ENCODE results near the gene ADGRD1. TPM values are rescaled to one million over a fixed set of nuclear protein-coding genes. Genes with fewer than 3 reads are reported as not detected.

ADGRD1 gene
- total RNA-seq, 1 experiment from 2014 or later: not detected

DNA sequence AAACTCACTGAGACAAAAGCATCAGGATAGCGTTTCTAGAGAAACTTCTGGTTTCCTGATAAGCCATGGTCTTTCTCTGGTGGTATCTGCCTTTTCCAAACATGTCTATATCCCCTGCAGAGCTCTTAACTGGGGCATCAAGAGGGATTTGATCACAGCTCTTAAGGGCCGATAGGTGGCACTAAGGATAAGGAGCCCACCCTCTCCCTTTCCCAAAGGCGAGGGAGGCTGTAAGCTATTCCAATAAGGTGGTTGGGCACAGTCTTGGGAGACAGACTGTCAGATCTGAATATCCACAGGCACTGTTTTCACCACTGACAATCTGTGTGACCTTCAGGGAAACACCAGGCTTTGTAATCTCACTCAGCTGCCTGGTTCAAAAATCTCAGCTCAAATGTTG, 206.0 kb downstream of the ADGRD1 start:
- no peak for DNase-seq (ENCODE audit: low read depth)

DNA sequence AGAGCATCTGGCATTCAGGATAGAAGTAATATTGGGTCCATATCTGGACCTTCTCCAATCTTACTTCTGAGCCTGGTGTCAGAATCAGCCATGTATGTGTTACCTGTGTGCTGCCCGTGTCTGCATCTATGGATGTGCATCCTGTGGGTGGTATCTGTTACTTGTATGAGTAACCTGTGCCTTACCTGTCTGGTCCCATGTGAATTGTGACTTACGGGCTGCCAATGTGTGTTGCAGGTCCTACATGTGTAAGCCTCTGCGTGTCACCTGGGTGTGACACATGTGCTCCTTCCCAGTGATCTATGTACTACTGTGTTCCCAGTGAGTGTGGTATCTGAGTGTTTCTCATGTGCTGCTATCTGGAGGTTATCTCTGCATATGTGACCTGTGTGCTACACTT, 208.4 kb downstream of the ADGRD1 start:
- DNase-seq (ENCODE audit: low read depth): no peak

DNA sequence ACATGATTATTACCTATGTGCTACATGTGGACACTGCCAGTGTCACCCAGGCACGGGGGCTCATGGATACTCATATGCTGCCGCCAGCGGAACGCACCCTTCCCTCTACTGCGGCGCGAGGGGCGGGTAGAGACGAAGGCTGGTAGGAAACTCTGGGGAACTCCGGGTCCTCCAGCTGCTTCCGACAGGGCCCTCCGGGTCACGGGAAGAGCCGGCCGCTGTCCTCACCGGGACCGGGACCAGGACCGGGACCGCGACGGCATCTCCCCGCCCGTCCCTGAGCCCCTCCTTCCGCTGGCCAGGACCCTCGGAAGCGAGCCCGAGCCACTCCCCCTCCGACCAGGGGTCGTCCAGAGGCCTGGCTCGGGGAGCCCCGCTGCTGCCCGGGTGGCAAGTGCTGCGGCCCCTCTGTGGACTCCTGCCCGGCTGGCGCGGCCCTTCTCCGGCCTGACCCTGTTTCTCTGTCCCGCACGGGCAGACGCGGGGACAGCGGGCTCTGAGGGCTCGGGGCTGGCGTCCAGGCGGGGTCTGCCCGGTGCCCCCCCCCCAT, 209.6 kb downstream of the ADGRD1 start:
- DNase-seq (ENCODE audit: low read depth): no peak

DNA sequence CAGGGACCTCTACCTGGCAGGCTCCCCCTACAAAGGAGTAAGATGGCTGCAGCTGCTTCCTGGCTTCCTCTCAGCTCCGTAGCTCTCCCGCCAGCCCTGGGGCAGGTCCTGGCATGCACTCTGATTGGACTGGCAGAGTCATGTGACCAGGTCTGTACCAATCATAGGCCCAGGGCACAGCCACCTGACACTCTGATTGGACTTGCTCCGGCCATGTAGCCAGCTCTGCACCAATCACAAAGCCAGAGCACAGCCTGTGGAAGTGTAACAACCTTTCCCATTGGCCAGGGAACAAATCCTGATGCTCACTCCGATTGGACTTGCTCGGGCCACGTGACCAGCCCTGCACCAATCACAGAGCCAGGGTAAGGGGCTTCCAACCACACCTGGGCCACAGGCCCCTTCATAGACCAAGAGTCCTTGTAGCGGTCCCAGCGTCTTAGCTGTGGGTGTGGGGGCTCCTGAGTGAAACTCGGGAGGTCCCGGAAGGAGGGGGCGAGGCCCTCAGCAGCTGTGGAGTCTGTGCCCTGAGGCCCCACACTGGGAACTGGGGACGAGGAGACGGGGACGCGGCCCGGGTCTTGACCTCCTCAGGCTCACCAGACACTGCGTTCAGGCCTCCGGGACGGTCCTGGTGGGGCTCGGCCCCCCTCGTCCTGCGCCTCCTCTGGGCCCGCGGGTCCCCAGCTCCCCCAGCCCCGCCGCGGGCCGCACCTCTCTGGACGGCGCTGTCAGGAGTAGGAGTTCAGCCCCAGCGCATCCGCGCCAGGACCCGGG, 210.6 kb downstream of the ADGRD1 start:
- DNase-seq (ENCODE audit: low read depth): no peak

DNA sequence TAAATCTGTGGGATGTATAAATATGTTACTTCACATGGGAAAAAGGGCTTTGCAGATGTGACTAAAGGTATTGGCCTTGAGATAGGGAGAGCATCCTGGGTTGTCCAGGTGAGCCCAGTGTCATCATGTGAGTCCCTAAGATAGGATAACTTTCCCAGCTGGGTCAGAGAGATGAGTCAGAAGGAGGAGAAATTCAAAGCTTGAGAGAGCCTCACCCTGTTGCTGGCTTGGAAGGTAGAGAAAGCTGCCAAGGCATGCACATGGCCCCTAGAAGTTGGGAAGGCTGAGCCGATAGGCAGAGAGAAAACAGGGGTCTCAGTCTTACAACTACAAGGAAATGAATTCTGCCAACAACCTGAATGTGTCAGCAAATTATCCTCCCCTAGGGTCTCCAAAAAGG, 213.0 kb downstream of the ADGRD1 start:
- no peak for DNase-seq (ENCODE audit: low read depth)

DNA sequence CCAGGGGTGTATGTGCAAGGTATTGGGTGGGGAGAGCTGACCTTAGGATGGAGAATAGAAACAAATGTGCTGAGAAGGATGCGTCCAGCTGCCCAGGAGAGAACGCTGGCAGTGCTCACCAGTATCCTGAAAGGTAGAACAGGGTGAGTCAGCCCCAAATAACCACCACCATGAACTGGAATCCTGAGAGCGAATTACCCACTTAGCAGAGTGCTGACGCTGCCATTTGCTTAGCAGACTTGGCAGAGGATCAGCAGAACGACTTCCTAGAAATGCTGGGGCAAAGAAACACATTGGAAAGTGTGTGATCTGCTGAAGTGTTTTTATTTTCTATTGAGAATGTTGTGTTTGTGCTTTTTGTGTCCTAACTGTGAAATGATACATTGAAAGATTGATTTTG, 213.6 kb downstream of the ADGRD1 start:
- DNase-seq (ENCODE audit: low read depth): no peak

DNA sequence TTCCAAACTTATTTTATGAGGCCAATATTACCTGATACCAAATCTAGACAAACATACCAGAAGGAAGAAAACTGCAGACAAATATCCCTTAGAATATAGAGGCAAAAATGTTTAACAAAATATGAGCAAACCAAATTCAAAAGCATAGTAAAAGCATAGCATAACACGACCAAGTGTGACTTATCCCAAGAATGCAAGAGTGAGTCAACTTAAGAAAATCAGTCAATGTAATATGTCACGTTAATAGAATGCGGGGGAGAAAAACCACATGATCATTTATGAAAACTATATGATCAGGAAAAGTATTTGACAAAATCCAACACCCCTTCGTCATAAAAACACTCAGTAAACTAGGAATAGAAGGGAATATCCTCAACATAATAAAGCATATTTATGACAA, 217.3 kb downstream of the ADGRD1 start:
- DNase-seq (ENCODE audit: low read depth): no peak

DNA sequence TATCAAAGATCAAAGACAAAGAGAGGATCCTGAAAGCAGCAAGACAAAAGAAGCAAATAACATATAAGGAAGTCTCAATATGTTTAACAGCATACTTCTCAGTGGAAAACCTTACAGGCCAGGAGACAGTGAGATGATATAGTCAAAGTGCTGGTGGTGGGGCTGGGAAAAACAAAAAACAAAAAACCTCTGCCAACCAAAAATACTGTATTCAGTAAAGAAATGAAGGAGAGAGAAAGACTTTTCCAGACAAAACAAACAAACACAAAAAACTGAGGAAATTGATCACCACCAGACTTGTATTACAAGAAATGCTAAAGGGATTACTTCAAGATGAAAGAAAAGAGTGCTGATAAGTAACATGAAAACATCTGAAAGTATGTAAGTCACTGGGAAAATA, 221.2 kb downstream of the ADGRD1 start:
- DNase-seq (ENCODE audit: low read depth): no peak

DNA sequence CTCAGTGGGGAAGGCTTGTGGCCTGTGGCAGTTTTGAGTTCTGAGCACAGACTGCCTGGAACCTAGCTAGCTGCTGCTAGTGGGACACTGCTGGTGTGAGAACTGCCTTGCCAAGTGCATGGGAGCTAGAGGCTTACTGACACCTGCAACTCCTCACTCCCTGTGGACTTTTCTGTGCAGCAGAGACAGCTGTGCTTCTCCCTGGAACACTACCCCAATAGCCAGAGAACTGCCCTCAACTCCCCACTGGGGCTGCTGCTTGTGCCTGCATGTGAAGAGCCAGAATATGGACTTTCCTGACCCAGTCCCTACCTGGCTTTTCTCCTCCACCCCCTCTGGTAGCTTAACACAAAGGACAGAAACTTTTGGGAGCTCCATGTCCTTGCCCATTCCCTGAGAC, 222.6 kb downstream of the ADGRD1 start:
- DNase-seq (ENCODE audit: low read depth): no peak

DNA sequence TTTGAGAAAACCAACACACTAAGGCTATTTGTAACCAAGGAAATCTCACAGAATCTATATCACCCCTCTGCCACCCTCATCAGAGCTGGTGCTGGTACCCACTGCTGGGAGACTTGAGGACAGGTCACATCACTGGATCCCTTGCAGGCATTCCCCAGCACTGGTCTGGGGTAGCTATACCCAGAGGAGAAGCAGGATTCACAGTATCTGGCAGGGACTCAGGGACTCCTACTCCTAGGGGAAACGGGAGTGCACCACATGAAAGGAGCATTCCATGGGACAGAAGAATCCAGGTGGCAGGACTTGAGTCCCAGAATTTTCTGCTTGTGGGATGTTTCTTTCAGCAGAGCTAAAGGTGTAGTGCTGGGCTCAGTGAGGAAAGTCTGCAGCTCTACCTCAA, 223.2 kb downstream of the ADGRD1 start:
- DNase-seq (ENCODE audit: low read depth): no peak

DNA sequence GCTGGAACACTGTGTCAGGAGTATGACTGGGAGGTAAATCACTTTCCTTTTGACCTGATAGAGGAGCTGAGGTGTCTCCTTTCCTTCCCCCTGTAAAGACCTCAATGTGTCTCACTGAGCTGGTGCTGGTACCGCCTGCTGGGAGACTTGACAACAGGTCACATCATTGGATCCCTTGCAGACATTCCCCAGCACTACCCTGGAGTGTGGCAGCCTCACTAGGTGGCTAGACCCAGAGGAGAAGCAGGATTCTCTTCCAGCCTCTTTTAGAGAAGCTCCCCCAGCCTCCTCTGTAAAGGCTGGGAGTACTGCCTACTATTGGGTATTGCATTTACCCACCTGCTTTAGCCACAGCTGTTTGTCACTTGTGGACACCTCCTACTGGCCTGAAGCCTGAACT, 223.9 kb downstream of the ADGRD1 start:
- DNase-seq (ENCODE audit: low read depth): no peak

DNA sequence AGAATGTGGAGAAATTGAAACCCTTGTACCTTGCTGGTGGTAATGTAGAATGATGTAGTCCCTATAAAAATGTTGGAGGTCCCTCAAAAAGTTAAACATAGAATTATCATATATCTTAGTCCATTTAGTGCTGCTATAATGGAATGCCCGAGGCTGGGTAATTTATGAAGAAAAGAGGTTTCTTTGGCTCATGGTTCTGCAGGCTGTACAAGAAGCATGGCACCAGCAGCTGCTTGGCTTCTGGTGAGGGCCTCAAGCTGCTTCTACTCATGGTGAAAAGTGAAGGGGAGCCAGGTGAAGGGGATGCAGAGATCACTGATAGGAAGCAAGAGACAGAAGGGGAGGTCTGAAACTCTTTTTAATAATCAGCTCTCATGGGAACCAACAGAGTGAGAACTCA, 233.9 kb downstream of the ADGRD1 start:
- no peak for DNase-seq (ENCODE audit: low read depth)

DNA sequence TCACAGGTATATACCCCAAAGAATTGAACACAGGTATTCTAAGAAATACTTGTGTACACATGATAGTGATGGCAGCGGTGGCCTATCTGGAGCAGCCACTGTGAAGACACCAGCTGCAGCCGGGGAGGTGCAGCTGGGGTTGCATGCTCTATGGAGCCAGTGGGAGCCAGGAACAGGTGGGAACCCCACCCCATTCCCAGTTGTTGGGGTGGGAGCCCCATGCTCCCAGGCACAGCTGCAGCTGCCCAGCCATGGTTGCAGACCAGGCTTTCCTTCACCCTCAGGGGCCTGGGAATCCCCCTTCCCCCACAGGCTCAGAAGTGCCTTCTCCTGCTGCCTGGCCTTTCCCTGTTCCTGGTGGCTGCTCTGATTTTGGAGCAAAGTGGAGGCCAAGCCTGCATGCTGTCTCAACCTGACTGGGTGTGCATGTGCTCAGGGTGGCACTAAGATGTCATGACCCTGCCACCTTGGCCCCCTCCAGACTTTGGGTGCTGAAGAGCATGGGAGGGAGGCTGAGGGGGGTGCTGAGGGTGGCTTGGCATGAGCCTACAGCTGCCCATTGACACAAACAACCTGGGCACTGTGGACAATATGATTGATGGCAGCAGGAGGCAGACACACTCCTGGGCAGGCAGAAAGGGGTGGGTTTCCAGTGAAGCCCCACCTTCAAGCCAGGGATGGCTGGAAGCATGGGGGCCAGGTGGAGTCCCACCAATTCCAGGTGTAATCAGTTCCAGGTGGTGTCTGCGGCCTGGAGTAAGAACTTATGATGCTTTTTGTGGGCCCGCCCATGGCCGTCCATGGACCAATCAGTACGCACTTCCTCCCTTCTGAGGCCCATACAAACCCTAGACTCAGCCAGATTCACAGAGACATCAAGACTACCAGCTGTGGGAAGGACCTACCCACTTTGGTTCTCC, 234.7 kb downstream of the ADGRD1 start:
- no peak for DNase-seq (ENCODE audit: low read depth)

DNA sequence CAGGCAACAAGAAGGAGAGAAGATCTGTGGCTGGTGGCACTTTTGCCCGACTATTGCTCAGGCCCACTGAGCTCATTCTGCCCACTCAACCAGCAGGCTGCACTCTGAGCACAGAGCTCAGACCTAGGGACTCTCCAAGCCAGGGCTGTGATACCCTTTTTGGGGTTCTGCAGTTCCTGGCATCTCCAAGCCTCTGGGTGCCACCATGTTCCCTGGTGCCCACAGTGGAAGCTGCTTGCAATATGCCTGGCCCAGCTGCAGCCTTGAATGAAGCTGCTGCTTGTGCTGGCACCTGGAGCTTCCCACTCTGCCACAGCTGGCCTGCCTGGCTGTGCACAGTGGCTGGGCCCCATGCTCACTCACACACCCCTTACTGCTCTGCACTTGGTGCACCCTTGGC, 236.1 kb downstream of the ADGRD1 start:
- no peak for DNase-seq (ENCODE audit: low read depth)

DNA sequence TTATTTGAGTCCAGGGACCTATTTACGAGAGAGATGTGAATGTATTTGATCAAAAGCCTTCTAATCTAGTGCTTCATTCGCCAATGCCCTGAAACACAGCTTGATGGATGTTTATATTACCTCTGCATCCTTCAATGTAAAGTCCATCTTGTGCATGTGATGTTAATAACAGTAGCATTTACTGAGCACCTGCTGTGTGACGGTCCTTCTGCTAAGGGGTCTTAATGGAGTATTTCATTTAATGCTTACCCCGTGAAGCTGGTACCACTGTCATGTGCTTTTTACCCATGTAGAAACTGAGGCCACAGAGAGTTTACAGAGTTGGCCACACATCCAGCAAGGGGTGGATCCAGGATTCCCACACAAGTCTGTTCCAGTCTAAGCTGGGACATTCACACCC, 237.3 kb downstream of the ADGRD1 start:
- DNase-seq (ENCODE audit: low read depth): no peak

Other genes with a start within 250 kb of the ADGRD1 start
- not detected in 2 replicates for gene RIMBP2, start 237.6 kb upstream of the ADGRD1 start, total RNA-seq (2014; rRNA removed; shearing (Covaris generic))
- 28.1 and 29.7 TPM in 2 replicates for gene STX2, start 114.7 kb upstream of the ADGRD1 start, total RNA-seq (2014; rRNA removed; shearing (Covaris generic))
- gene RAN, start 81.8 kb upstream of the ADGRD1 start, total RNA-seq (2014; rRNA removed; shearing (Covaris generic)): 717 and 1,052 TPM in 2 replicates